ENCODE data around the gene MANBA.

MANBA gene

GRCh38 chr4:102594000-102594399, 166.8 kb downstream of the MANBA start:
- no peak for DNase-seq (ENCODE audit: low read depth in 2 of 2)

DNA sequence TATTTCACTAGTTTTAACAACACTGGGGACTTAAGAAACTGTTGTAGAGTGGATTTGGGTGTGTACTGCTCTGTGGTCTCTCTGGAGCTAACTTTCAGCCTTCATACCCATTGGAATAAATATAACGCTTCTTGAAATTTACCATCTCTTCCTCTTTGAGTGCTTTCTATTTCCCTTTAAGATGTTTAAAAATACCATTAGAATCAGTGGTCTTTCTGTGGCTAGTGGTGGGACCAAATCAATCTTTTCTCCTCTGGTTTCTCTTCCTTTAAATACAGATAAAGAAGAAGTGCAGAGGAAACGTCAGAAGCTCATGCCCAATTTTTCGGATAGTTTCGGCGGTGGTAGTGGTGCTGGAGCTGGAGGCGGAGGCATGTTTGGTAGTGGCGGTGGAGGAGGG, 167.6 kb downstream of the MANBA start:
- DNase-seq (ENCODE audit: low read depth in 2 of 2) = no peak

GRCh38 chr4:102592256-102592655, 168.5 kb downstream of the MANBA start:
- DNase-seq (ENCODE audit: low read depth in 2 of 2) = no peak

DNA sequence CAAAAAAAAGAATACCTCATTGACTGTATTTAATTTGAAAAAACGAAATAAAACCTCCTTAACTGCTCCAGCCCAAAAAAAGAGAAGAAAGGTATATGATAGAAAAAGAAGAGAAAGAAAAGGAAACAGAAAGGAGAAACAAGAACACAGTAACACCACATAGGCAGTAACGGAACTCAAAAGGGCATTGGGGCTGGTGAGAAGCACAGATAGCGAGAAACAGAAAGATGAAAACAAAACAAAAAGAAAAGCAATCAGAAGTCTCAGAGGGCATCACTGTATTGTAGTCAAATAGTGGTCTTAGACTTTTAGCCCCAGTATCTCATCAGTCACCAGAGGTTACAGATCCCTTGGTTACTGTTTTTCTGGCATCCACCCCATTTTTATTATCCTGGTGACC, 171.0 kb downstream of the MANBA start:
- DNase-seq (ENCODE audit: low read depth in 2 of 2) = no peak

DNA sequence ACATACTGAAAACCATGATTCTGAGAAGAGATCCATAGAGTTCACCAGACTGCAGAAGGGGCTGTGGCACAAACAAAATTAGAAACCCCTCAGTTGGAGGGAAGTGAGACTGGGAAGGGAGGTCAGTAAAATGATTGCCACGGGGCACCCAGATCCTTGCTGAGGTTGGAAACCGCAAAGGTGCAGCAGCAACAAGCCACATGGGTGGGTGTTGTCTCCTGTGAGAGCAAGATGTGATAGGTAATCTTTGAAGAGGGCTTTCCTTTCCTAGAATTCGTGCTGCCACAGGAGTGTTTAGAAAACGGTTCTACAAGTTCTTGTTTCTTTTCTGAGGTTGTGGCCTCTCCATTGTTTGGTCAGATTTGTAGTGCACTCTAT, 174.1 kb downstream of the MANBA start:
- DNase-seq (ENCODE audit: low read depth in 2 of 2) = peak in 1 of 2 donors; percentile 32

GRCh38 chr4:102586002-102586643, 174.6 kb downstream of the MANBA start:
- no peak for DNase-seq (ENCODE audit: low read depth in 2 of 2)

GRCh38 chr4:102585329-102585728, 175.4 kb downstream of the MANBA start:
- DNase-seq (ENCODE audit: low read depth in 2 of 2) = no peak

- no peak for DNase-seq (ENCODE audit: low read depth in 2 of 2)
Observed at GRCh38 chr4:102584091-102584490, 176.7 kb downstream of the MANBA start.
